Keratinocyte (primary cell): Measurements from ENCODE around the gene PXDN. TPM values are rescaled to one million over a fixed set of nuclear protein-coding genes. Genes with fewer than 3 reads are reported as not detected.

Experiments used
- DNase-seq: peaks from one replicate; pipeline ENCODE4 v3.0.0-alpha.2; 2011; ENCODE audit warnings: low read depth, missing footprints, low spot score
- FAIRE-seq: peaks from 2 replicates; lab custom pipeline; 2011; peaks lifted over from hg19 to GRCh38; lab: Jason Lieb, UNC
- H2AFZ ChIP-seq: 2 replicates; pipeline ENCODE4 v1.6.0; 2012; ENCODE audit warnings: low read length, control low read depth, inconsistent platforms; ENCODE audit not compliant: control insufficient read depth
- H3K27ac ChIP-seq: 2 replicates; pipeline ENCODE4 v1.5.1; 2011; ENCODE audit warnings: low read length; ENCODE audit not compliant: control insufficient read depth, insufficient read depth
- H3K27me3 ChIP-seq: 3 replicates; pipeline ENCODE4 v1.6.0; 2011; ENCODE audit warnings: low read length; ENCODE audit not compliant: control insufficient read depth, insufficient read depth; ENCODE audit errors: extremely low read depth
- H3K36me3 ChIP-seq, 2 experiments: 2 replicates in 1 of 2; 3 replicates in 1 of 2; pipeline ENCODE4 v1.5.1; 2011; ENCODE audit warnings: low read length in 2 of 2, mild to moderate bottlenecking in 1 of 2; ENCODE audit not compliant: control insufficient read depth in 2 of 2, insufficient read depth in 2 of 2; ENCODE audit errors: extremely low read depth in 1 of 2
- H3K4me1 ChIP-seq: 3 replicates; pipeline ENCODE4 v1.5.1; 2011; ENCODE audit warnings: low read length; ENCODE audit not compliant: control insufficient read depth, insufficient read depth; ENCODE audit errors: extremely low read depth
- H3K4me2 ChIP-seq: 3 replicates; pipeline ENCODE4 v1.6.0; 2011; ENCODE audit warnings: low read depth, low read length; ENCODE audit not compliant: control insufficient read depth, insufficient read depth; ENCODE audit errors: extremely low read depth
- H3K4me3 ChIP-seq, 3 experiments: fragments of 200-600 bp in 1 of 3; sonication (generic) in 1 of 3; 2 replicates in 2 of 3; 3 replicates in 1 of 3; pipeline ENCODE4 v1.5.1; 2011 to 2016; ENCODE audit warnings: low read length in 3 of 3, mild to moderate bottlenecking in 3 of 3, control low read depth in 2 of 3, inconsistent platforms in 1 of 3, low read depth in 1 of 3, mixed read lengths in 1 of 3, mixed run types in 1 of 3, moderate library complexity in 1 of 3; ENCODE audit not compliant: control insufficient read depth in 2 of 3, insufficient read depth in 2 of 3; ENCODE audit errors: extremely low read depth in 1 of 3
- H3K79me2 ChIP-seq: 2 replicates; pipeline ENCODE4 v1.6.0; 2012; ENCODE audit warnings: low read length; ENCODE audit not compliant: control insufficient read depth, insufficient read depth
- H3K9ac ChIP-seq: 3 replicates; pipeline ENCODE4 v1.6.0; 2011; ENCODE audit warnings: low read length; ENCODE audit not compliant: control insufficient read depth, insufficient read depth; ENCODE audit errors: extremely low read depth
- H3K9me1 ChIP-seq: 3 replicates; pipeline ENCODE4 v1.6.0; 2011; ENCODE audit warnings: low read length; ENCODE audit not compliant: control insufficient read depth, insufficient read depth; ENCODE audit errors: extremely low read depth
- H3K9me3 ChIP-seq: 2 replicates; pipeline ENCODE4 v1.5.1; 2012; ENCODE audit warnings: low read depth, low read length; ENCODE audit not compliant: control insufficient read depth
- H4K20me1 ChIP-seq: 3 replicates; pipeline ENCODE4 v1.6.0; 2011; ENCODE audit warnings: low read length; ENCODE audit not compliant: control insufficient read depth, insufficient read depth; ENCODE audit errors: extremely low read depth
- EZH2 ChIP-seq: IDR thresholded peaks from one replicate; pipeline ENCODE4 v1.6.1; 2012; ENCODE audit warnings: inconsistent platforms, mild to moderate bottlenecking, low read length, moderate library complexity
- dilution Hi-C: fragments of 300-500 bp; cut with MboI; formaldehyde crosslinking; loops from one replicate; pipeline ENCODE4 v1.7.0; 2020; ENCODE audit warnings: low sequenced_read_pairs; ENCODE audit not compliant: extremely low pct_ligation_motif_present
- polyA plus RNA-seq, 5 experiments: library from polyadenylated mRNA; depleted of rRNA in 3 of 5; stranded (reverse) in 3 of 5; stranded (forward) in 1 of 5; unstranded in 1 of 5; fragments of >200 nt; gene quantifications; 1 replicate in 1 of 5; 2 replicates in 3 of 5; 3 replicates in 1 of 5; pipeline versions ENCODE4 v1.2.1 to v1.2.3, GENCODE V29; 2011 to 2012; ENCODE audit warnings: missing spikeins in 2 of 5, low read depth in 1 of 5, low replicate concordance in 1 of 5
- TF ChIP-seq, protein P1 (sequence below), 3 experiments: IDR thresholded peaks in 1 of 3; conservative IDR thresholded peaks in 1 of 3; optimal IDR thresholded peaks in 1 of 3; 2 replicates in 2 of 3; 3 replicates in 1 of 3; pipeline versions ENCODE3 to v1.5.1; 2011; ENCODE audit warnings: low read length in 3 of 3, mild to moderate bottlenecking in 3 of 3, moderate library complexity in 2 of 3, control low read depth in 1 of 3, inconsistent platforms in 1 of 3; ENCODE audit not compliant: insufficient read depth in 2 of 3; ENCODE audit errors: extremely low read depth in 1 of 3

The PXDN gene
- polyA plus RNA-seq, 1 donor (not counting 4 experiments of a cell fraction or from before 2014, with no cell fraction given), result 36.7 TPM

DNA sequence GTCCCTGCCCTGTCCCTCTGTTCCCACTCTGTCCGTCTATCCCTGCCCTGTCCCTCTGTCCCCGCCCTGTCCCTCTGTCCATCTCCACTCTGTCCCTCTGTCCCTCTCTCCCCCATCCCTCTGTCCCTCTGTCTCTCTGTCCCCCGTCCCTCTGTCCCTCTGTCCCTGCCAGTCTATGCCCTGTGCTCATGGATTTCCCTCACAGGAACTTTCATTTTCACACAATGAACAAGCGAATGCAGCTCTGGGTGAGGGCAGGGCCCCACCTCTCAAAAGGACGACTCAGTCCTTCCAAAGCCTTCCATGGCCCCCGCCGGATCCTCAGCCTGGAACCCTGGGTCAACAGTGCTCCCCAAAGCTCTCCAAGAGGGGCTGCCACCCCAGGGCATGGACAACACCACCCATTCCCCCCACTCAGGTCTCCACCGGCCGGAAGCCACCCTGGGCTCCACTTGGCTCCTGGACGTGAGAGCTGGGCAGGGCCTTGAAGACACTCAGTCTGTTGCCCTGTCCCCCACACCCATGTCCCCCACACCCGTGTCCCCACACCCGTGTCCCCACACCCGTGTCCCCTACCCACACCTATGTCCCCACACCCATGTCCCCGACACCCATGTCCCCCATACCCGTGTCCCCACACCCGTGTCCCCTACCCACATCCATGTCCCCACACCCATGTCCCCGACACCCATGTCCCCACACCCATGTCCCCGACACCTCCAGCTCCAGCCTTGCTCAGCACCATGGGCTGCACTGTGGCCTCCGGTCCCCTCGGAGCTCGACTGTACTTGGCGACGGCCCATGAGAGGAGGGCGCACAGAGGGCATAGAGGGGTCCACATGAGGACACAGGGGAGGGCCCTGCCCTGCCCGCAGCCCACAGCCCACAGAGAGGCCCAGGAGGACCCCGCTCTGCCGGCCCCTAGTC is 156.0 kb downstream of the PXDN start:
- no peaks in the 10 kb centered on the region for H3K36me3 ChIP-seq
- H2AFZ ChIP-seq, result no peak overlapping the region
- H3K9me1 ChIP-seq, result no peaks in the 10 kb centered on the region
- H3K9me3 ChIP-seq, result no peaks in the 10 kb centered on the region
- no peak overlapping the region for H3K9ac ChIP-seq
- FAIRE-seq (no peak), DNase-seq (no peak)
- no peak overlapping the region for H3K4me2 ChIP-seq
- H3K4me3 ChIP-seq, result no peak overlapping the region
- H3K79me2 ChIP-seq, result no peaks in the 10 kb centered on the region
- H4K20me1 ChIP-seq, result no peaks in the 10 kb centered on the region
- H3K27ac ChIP-seq, result no peak overlapping the region
- peaks cover 20% of the 10 kb centered on the region for H3K4me1 ChIP-seq
- TF ChIP-seq, protein P1, sequence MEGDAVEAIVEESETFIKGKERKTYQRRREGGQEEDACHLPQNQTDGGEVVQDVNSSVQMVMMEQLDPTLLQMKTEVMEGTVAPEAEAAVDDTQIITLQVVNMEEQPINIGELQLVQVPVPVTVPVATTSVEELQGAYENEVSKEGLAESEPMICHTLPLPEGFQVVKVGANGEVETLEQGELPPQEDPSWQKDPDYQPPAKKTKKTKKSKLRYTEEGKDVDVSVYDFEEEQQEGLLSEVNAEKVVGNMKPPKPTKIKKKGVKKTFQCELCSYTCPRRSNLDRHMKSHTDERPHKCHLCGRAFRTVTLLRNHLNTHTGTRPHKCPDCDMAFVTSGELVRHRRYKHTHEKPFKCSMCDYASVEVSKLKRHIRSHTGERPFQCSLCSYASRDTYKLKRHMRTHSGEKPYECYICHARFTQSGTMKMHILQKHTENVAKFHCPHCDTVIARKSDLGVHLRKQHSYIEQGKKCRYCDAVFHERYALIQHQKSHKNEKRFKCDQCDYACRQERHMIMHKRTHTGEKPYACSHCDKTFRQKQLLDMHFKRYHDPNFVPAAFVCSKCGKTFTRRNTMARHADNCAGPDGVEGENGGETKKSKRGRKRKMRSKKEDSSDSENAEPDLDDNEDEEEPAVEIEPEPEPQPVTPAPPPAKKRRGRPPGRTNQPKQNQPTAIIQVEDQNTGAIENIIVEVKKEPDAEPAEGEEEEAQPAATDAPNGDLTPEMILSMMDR (optimal IDR thresholded peaks at IDR 0.05 in 1 of 3, IDR thresholded peaks at IDR 0.05 in 1 of 3, conservative IDR thresholded peaks at IDR 0.05 in 1 of 3; ENCODE audit: extremely low read depth in 1 of 3, insufficient read depth in 2 of 3, low read length in 3 of 3), result no peak
- no peak for TF ChIP-seq EZH2
- H3K27me3 ChIP-seq, result peaks cover 10% of the 10 kb centered on the region
- dilution Hi-C loops, result loop anchor here (25.0 kb wide), 1 partner anchor 149 kb away; the partner anchor contains the start of gene PXDN

DNA sequence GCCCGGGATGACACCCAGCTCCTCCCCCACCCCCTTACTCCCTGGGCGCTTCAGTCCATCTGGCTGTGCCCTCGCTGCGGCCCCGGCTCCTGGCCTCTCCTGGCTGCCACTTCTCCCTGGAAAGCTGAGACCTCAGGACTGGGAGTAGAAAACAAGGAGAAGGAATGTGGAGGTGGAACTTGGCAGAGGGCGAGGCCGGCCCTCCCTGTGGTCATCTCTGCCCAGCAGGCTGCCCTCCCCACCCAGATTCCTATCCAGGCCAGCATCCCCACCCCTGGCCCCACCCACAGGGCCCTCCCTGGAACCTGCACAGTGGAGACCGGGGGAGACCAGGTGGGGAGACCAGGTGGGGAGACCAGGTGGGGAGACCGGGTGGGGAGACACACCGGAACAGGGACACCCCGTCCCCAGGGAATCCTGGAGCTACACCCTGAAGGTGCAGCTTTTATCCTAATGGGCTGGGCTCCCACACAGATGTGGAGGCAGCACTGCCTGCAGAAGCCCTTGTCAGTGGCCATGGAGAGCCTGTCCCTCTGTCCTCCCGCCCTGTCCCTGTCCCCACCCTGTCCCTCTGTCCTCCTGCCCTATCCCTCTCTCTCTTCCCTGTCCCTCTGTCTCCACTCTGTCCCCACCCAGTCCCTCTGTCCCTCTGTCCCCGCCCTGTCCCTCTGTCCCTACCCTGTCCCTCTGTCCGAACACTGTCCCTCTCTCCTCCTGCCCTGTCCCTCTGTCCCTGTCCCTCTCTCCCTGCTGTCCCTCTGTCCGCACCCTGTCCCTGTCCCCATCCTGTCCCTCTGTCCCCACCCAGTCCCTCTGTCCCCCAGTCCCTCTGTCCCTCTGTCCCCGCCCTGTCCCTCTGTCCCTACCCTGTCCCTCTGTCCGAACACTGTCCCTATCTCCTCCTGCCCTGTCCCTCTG is 157.1 kb downstream of the PXDN start:
- Histone ChIP-seq H3K4me3 (no peak overlapping the region), H2AFZ (no peak overlapping the region), H3K27ac (no peak overlapping the region), H3K36me3 (no peaks in the 10 kb centered on the region), H3K27me3 (peaks cover 13% of the 10 kb centered on the region), H3K9me3 (no peaks in the 10 kb centered on the region), H4K20me1 (no peaks in the 10 kb centered on the region), H3K79me2 (no peaks in the 10 kb centered on the region), H3K9me1 (no peaks in the 10 kb centered on the region), H3K9ac (no peak overlapping the region), H3K4me1 (peaks cover 14% of the 10 kb centered on the region), H3K4me2 (no peak overlapping the region)
- no peak for TF ChIP-seq EZH2
- TF ChIP-seq, protein P1 (optimal IDR thresholded peaks at IDR 0.05 in 1 of 3, IDR thresholded peaks at IDR 0.05 in 1 of 3, conservative IDR thresholded peaks at IDR 0.05 in 1 of 3; ENCODE audit: extremely low read depth in 1 of 3, insufficient read depth in 2 of 3, low read length in 3 of 3), result no peak
- dilution Hi-C loops, result loop anchor here (25.0 kb wide), 1 partner anchor 150 kb away; the partner anchor contains the start of gene PXDN
- FAIRE-seq (no peak), DNase-seq (no peak)
